Measurements from ENCODE around the gene LRP1.

DNA sequence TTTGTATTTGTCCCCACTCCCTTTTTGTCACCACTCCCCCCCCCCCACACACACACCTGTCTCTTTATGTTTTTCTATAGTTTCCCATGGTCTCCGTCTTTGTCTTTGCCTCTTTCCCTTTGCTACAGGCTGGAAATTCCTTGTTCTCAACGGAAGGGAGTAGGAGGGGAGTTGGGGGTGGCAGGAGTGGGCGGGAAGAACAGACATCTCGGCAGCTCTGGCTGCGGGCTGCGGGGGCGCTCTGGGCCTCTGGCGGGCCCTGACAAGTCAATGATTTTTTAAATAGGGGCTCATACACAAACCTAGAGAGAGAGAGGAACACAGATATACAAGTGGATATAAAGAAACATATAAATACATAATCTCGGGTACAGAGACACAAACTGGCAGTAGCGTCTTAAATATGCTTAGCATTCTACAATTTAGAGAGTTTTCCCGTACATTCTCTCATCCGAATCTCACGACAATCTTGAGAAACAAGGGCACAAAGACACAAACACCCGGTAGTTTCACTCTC, 41.7 kb upstream of the LRP1 start:
- TF ChIP-seq, protein P1, sequence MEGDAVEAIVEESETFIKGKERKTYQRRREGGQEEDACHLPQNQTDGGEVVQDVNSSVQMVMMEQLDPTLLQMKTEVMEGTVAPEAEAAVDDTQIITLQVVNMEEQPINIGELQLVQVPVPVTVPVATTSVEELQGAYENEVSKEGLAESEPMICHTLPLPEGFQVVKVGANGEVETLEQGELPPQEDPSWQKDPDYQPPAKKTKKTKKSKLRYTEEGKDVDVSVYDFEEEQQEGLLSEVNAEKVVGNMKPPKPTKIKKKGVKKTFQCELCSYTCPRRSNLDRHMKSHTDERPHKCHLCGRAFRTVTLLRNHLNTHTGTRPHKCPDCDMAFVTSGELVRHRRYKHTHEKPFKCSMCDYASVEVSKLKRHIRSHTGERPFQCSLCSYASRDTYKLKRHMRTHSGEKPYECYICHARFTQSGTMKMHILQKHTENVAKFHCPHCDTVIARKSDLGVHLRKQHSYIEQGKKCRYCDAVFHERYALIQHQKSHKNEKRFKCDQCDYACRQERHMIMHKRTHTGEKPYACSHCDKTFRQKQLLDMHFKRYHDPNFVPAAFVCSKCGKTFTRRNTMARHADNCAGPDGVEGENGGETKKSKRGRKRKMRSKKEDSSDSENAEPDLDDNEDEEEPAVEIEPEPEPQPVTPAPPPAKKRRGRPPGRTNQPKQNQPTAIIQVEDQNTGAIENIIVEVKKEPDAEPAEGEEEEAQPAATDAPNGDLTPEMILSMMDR (IDR thresholded peaks at IDR 0.05), result no peak
- TF ChIP-seq EP300 (IDR thresholded peaks at IDR 0.05) (no peak), POLR2AphosphoS5 (IDR thresholded peaks at IDR 0.05) (no peak), POLR2A (IDR thresholded peaks at IDR 0.05) (no peak)
